Prostate gland (tissue), 2 donors: Measurements from ENCODE around the gene CLP1. TPM values are rescaled to one million over a fixed set of nuclear protein-coding genes. Genes with fewer than 3 reads are reported as not detected.
"Not testable (repeated sequence)": the region's sequence is repeated elsewhere in the genome, so short reads cannot be mapped to it uniquely, and the experiment has no call there.

Experiments
- DNase-seq: peaks from one replicate; pipeline ENCODE4 v3.0.0-alpha.2; 2019; ENCODE audit warnings: low spot score
- H3K27ac ChIP-seq, 2 donors: fragments of 200-600 bp; sonication (generic); 2 replicates each; pipeline ENCODE4 v1.5.1; 2017 to 2019
- H3K27me3 ChIP-seq: fragments of 200-600 bp; sonication (generic); replicated peaks from 2 replicates; pipeline ENCODE4 v1.5.1; 2019; ENCODE audit not compliant: insufficient read depth
- H3K36me3 ChIP-seq, 2 donors: fragments of 200-600 bp; sonication (generic); 1 replicate in 1 of 2; 2 replicates in 1 of 2; pipeline versions ENCODE4 v1.5.1 to v1.8.1; 2017 to 2019
- H3K4me1 ChIP-seq: fragments of 200-600 bp; sonication (generic); replicated peaks from 2 replicates; pipeline ENCODE4 v1.5.1; 2019
- H3K4me3 ChIP-seq, 2 donors: fragments of 200-600 bp; sonication (generic); 2 replicates each; pipeline ENCODE4 v1.5.1; 2017 to 2019
- H3K9me3 ChIP-seq: fragments of 200-600 bp; sonication (generic); 2 replicates; pipeline ENCODE4 v1.5.1; 2017
- CTCF ChIP-seq, 4 experiments: fragments of 200-600 bp in 2 of 4; fragments of 450-650 bp in 2 of 4; sonication (generic) in 2 of 4; IDR thresholded peaks; 1 replicate in 3 of 4; 2 replicates in 1 of 4; pipeline ENCODE4 v1.5.1; 2016 to 2019; ENCODE audit warnings: antibody characterized with exemption in 4 of 4, mild to moderate bottlenecking in 2 of 4, moderate library complexity in 2 of 4
- POLR2A ChIP-seq: fragments of 450-650 bp; IDR thresholded peaks from one replicate; pipeline ENCODE4 v1.6.1; 2016; ENCODE audit warnings: antibody characterized with exemption, mild to moderate bottlenecking
- POLR2AphosphoS5 ChIP-seq: sonication (generic); formaldehyde crosslinking; IDR thresholded peaks from one replicate; pipeline ENCODE4 v1.6.1; 2017; ENCODE audit warnings: antibody characterized with exemption
- WGBS: methylation state at CpG from one replicate; pipeline ENCODE4 v1.1.5; 2018; 5-methylcytosine and 5-hydroxymethylcytosine counted together
- intact Hi-C: fragments of 100-400 bp; cut with DNase I; formaldehyde crosslinking; loops from one replicate; pipeline ENCODE4 v1.14.2; 2022
- total RNA-seq, 2 donors: library from RNA; depleted of rRNA; stranded (reverse); fragments of >200 nt; gene quantifications; one replicate each; pipeline ENCODE4 v1.1.0, GENCODE V29; 2016

The CLP1 gene
- total RNA-seq, 2 donors from 2014 or later = 9.3 to 11.0 TPM

GRCh38 chr11:57649826-57650738, 7.5 kb upstream of the CLP1 start, which contains the start of gene YPEL4:
Gene YPEL4, minus strand, starts transcription at chr11:57649912. Its CDS starts 2,805 bp downstream, at chr11:57647107.
- peak within 1 kb of the TSS in 1 of 2 donors; percentile 26 for H3K4me3 ChIP-seq
- H3K27me3 ChIP-seq = peaks cover 5% of the 10 kb centered on the region
- no peaks in the 10 kb centered on the region for H3K9me3 ChIP-seq
- intact Hi-C loops = loop anchor here (10.0 kb wide), 2 partner anchors 155 to 195 kb away; no protein-coding TSS in a partner anchor
- WGBS = 8% methylated on average over 15 of the region's 15 CpGs
- H3K36me3 ChIP-seq = no peaks in the 10 kb centered on the region
- no peak for DNase-seq
- peaks cover under 1% of the 10 kb centered on the region for H3K4me1 ChIP-seq
- no peak within 1 kb of the TSS for H3K27ac ChIP-seq
- no peak for TF ChIP-seq POLR2A

GRCh38 chr11:57650739-57651090, 6.8 kb upstream of the CLP1 start:
- DNase-seq = no peak
- TF ChIP-seq POLR2AphosphoS5 (no peak), CTCF (IDR thresholded peaks at IDR 0.05) (no peak), POLR2A (no peak)
- WGBS = 52% methylated on average over 5 of the region's 5 CpGs
- H3K4me1 ChIP-seq = no peaks in the 10 kb centered on the region
- H3K36me3 ChIP-seq = no peaks in the 10 kb centered on the region
- no peak overlapping the region for H3K4me3 ChIP-seq
- intact Hi-C loops = no loop called here
- H3K27me3 ChIP-seq = peaks cover 5% of the 10 kb centered on the region
- no peaks in the 10 kb centered on the region for H3K9me3 ChIP-seq
- no peak overlapping the region for H3K27ac ChIP-seq

GRCh38 chr11:57651408-57651807, 6.2 kb upstream of the CLP1 start:
- peaks cover 5% of the 10 kb centered on the region for H3K27me3 ChIP-seq
- no peaks in the 10 kb centered on the region for H3K36me3 ChIP-seq
- H3K4me1 ChIP-seq = no peaks in the 10 kb centered on the region
- no peak for DNase-seq
- WGBS = 70% methylated on average over 7 of the region's 7 CpGs
- no peak overlapping the region for H3K4me3 ChIP-seq
- TF ChIP-seq CTCF (IDR thresholded peaks at IDR 0.05) (no peak), POLR2AphosphoS5 (no peak), POLR2A (no peak)
- H3K27ac ChIP-seq = no peak overlapping the region
- intact Hi-C loops = no loop called here
- no peaks in the 10 kb centered on the region for H3K9me3 ChIP-seq

GRCh38 chr11:57652230-57652629, 5.3 kb upstream of the CLP1 start:
- H3K4me1 ChIP-seq, H3K27me3 ChIP-seq, H3K36me3 ChIP-seq, H3K9me3 ChIP-seq, DNase-seq, H3K27ac ChIP-seq, intact Hi-C loops, H3K4me3 ChIP-seq: not testable (repeated sequence)
- 84% methylated on average over 14 of the region's 14 CpGs for WGBS

GRCh38 chr11:57652662-57653061, 4.9 kb upstream of the CLP1 start:
- H3K36me3 ChIP-seq = no peaks in the 10 kb centered on the region
- H3K4me3 ChIP-seq = no peak overlapping the region
- H3K27me3 ChIP-seq = peaks cover 5% of the 10 kb centered on the region
- H3K9me3 ChIP-seq = no peaks in the 10 kb centered on the region
- H3K4me1 ChIP-seq = no peaks in the 10 kb centered on the region
- 81% methylated on average over 3 of the region's 3 CpGs for WGBS
- no peak for DNase-seq
- intact Hi-C loops = no loop called here
- H3K27ac ChIP-seq = no peak overlapping the region
- no peak for TF ChIP-seq POLR2AphosphoS5
- TF ChIP-seq CTCF (IDR thresholded peaks at IDR 0.05) = no peak
- no peak for TF ChIP-seq POLR2A

- no peak overlapping the region for H3K4me3 ChIP-seq
- peaks cover 2% of the 10 kb centered on the region for H3K4me1 ChIP-seq
- WGBS = 16% methylated on average over 3 of the region's 3 CpGs
- no peaks in the 10 kb centered on the region for H3K36me3 ChIP-seq
- no peak for DNase-seq
- intact Hi-C loops = no loop called here
- peaks cover 3% of the 10 kb centered on the region for H3K27me3 ChIP-seq
- TF ChIP-seq POLR2A (no peak), CTCF (IDR thresholded peaks at IDR 0.05) (no peak), POLR2AphosphoS5 (no peak)
- H3K9me3 ChIP-seq = no peaks in the 10 kb centered on the region
- no peak overlapping the region for H3K27ac ChIP-seq
Observed at GRCh38 chr11:57653163-57653562, 4.4 kb upstream of the CLP1 start.
